ENCODE data around the gene PAQR4. TPM values are rescaled to one million over a fixed set of nuclear protein-coding genes. Genes with fewer than 3 reads are reported as not detected.
A peak's percentile ranks its signal among the peaks of the same experiment; 100 is the strongest.

PAQR4 gene
- total and polyA plus RNA-seq, 2 of the 13 experiments (the other 11 are each of a cell fraction or from before 2014, with no cell fraction given), result 15.9 to 24.8 TPM

GRCh38 chr16:2969545-2970521 is 685 bp downstream of the PAQR4 start (continued):
- TF ChIP-seq, protein P1, sequence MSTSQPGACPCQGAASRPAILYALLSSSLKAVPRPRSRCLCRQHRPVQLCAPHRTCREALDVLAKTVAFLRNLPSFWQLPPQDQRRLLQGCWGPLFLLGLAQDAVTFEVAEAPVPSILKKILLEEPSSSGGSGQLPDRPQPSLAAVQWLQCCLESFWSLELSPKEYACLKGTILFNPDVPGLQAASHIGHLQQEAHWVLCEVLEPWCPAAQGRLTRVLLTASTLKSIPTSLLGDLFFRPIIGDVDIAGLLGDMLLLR (CRISPR knock-in tag; IDR thresholded peaks at IDR 0.05), result no peak
- TF ChIP-seq ZFP37 (CRISPR knock-in tag; IDR thresholded peaks at IDR 0.05; ENCODE audit: borderline replicate concordance), result 0 out of 2 replicates have a peak, but pooled peaks have one; percentile 24
- TF ChIP-seq, protein P2, sequence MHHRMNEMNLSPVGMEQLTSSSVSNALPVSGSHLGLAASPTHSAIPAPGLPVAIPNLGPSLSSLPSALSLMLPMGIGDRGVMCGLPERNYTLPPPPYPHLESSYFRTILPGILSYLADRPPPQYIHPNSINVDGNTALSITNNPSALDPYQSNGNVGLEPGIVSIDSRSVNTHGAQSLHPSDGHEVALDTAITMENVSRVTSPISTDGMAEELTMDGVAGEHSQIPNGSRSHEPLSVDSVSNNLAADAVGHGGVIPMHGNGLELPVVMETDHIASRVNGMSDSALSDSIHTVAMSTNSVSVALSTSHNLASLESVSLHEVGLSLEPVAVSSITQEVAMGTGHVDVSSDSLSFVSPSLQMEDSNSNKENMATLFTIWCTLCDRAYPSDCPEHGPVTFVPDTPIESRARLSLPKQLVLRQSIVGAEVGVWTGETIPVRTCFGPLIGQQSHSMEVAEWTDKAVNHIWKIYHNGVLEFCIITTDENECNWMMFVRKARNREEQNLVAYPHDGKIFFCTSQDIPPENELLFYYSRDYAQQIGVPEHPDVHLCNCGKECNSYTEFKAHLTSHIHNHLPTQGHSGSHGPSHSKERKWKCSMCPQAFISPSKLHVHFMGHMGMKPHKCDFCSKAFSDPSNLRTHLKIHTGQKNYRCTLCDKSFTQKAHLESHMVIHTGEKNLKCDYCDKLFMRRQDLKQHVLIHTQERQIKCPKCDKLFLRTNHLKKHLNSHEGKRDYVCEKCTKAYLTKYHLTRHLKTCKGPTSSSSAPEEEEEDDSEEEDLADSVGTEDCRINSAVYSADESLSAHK (CRISPR knock-in tag; IDR thresholded peaks at IDR 0.05; ENCODE audit: borderline replicate concordance), result no peak

DNA sequence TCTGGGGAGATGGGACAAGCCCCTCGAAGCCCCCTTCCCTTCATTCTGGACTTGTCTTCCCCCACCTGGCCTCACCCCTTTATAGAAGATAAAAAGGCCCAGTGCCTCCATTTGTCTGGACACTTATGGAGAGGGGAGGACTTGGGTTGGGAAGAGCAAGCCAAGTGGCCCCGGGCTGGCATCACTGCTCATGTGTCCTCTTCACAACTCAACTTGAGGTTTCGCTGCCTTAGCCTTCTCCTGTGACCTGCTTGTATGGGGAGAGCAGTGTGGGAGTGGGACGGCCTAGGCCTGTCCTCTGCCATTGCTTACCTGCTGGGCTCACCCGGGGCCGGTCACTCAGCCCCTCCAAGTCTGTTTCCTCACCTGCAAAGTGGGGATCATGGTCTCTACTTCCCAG is 1.4 kb downstream of the PAQR4 start:
- Histone ChIP-seq H3K9me3 (ENCODE audit: low read length) (no peaks in the 10 kb centered on the region), H3K4me1 (ENCODE audit: insufficient read depth, low read length) (peaks cover 17% of the 10 kb centered on the region), H3K36me3 (replicated peaks in 1 of 2; ENCODE audit: control insufficient read depth in 1 of 2, insufficient read depth in 2 of 2, low read length in 2 of 2) (peaks cover 0 to 9% of the 10 kb centered on the region in 2 experiments; a peak in 1 of 5 replicates), H3K4me3 (replicated peaks in 1 of 3; ENCODE audit: insufficient read depth in 1 of 3, low read depth in 2 of 3, low read length in 3 of 3) (peak overlapping the region; percentile 86 to 91 (median 91)), H3K79me2 (ENCODE audit: insufficient read depth, low read length) (peaks cover 8% of the 10 kb centered on the region), H2AFZ (ENCODE audit: low read length) (no peak overlapping the region), H3K27ac (ENCODE audit: extremely low read length, insufficient read depth, low read length) (peak overlapping the region; percentile 76), H3K27me3 (ENCODE audit: control insufficient read depth in 1 of 2, insufficient read depth in 2 of 2, low read length in 2 of 2) (no peaks in the 10 kb centered on the region; a peak in 1 of 5 replicates), H4K20me1 (ENCODE audit: insufficient read depth, low read length) (no peaks in the 10 kb centered on the region), H3K9ac (ENCODE audit: insufficient read depth, low read depth, low read length) (peak overlapping the region; percentile 80), H3K4me2 (ENCODE audit: low read depth, low read length) (peak overlapping the region; percentile 86)
- TSS peak; percentile 51 for BruUV-seq (replicated peaks)
- ChIA-PET POLR2A (interaction anchor here (0.8 to 2.4 kb wide), 8 partner anchors 8 to 89 kb away, joined by 3 to 31 read pairs (median 6); partner anchors contain the start of genes HCFC1R1, PKMYT1, THOC6 and TNFRSF12A), CTCF (ENCODE audit: low intra/inter-chr PET ratio, low total read pairs) (interaction anchor here (1.2 kb wide), 1 partner anchor 9 kb away, joined by 3 read pairs; no protein-coding TSS in a partner anchor)
- intact Hi-C loops (cut with micrococcal nuclease; ENCODE audit: unreplicated experiment), result no loop called here
- ATAC-seq, result no peak
- no peak for FAIRE-seq
- no peak for DNase-seq (ENCODE audit: low spot score)
- no CpG with 5 or more reads among the region's 6 CpGs for WGBS (ENCODE audit: low lambda C conversion rate)
- in situ Hi-C loops (cut with HindIII; ENCODE audit: extremely low pct_ligation_motif_present, low pct_unique_long_range_greater_than_20kb), result no loop called here
- TF ChIP-seq MED8 (CRISPR knock-in tag; IDR thresholded peaks at IDR 0.05; ENCODE audit: insufficient replicate concordance) (no peak), PAXIP1 (CRISPR knock-in tag; conservative IDR thresholded peaks at IDR 0.05) (no peak), PHF8 (CRISPR knock-in tag; IDR thresholded peaks at IDR 0.05) (no peak), ZNF124 (CRISPR knock-in tag; IDR thresholded peaks at IDR 0.05) (no peak), TARDBP (CRISPR knock-in tag; IDR thresholded peaks at IDR 0.05) (no peak), SIX1 (CRISPR knock-in tag; IDR thresholded peaks at IDR 0.05; ENCODE audit: borderline replicate concordance) (no peak), TBX3 (IDR thresholded peaks at IDR 0.05; ENCODE audit: borderline replicate concordance) (no peak), JUNB (CRISPR knock-in tag; IDR thresholded peaks at IDR 0.05; ENCODE audit: borderline replicate concordance) (no peak)
- TF ChIP-seq, protein P3, sequence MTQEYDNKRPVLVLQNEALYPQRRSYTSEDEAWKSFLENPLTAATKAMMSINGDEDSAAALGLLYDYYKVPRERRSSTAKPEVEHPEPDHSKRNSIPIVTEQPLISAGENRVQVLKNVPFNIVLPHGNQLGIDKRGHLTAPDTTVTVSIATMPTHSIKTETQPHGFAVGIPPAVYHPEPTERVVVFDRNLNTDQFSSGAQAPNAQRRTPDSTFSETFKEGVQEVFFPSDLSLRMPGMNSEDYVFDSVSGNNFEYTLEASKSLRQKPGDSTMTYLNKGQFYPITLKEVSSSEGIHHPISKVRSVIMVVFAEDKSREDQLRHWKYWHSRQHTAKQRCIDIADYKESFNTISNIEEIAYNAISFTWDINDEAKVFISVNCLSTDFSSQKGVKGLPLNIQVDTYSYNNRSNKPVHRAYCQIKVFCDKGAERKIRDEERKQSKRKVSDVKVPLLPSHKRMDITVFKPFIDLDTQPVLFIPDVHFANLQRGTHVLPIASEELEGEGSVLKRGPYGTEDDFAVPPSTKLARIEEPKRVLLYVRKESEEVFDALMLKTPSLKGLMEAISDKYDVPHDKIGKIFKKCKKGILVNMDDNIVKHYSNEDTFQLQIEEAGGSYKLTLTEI (CRISPR knock-in tag; conservative IDR thresholded peaks at IDR 0.05), result no peak
